Mesodermal cell (in vitro differentiated cells): Measurements from ENCODE around the gene ADAMTS14.
"Not testable (repeated sequence)": the region's sequence is repeated elsewhere in the genome, so short reads cannot be mapped to it uniquely, and the experiment has no call there.

Source experiments
- H3K27ac ChIP-seq: 2 replicates; pipeline ENCODE4 v1.7.0; 2013; ENCODE audit warnings: mild to moderate bottlenecking, low read depth, low read length, moderate library complexity; ENCODE audit not compliant: severe bottlenecking
- H3K36me3 ChIP-seq: 2 replicates; pipeline ENCODE4 v1.7.1; 2013; ENCODE audit warnings: mild to moderate bottlenecking, low read length, moderate library complexity; ENCODE audit not compliant: control insufficient read depth, insufficient read depth
- H3K4me1 ChIP-seq: one replicate; pipeline ENCODE4 v1.7.1; 2013; ENCODE audit warnings: mild to moderate bottlenecking, low read length; ENCODE audit not compliant: insufficient read depth, control insufficient read depth, poor library complexity, severe bottlenecking
- H3K4me3 ChIP-seq: 2 replicates; pipeline ENCODE4 v1.7.0; 2013; ENCODE audit warnings: low read length, control low read depth, mild to moderate bottlenecking; ENCODE audit not compliant: insufficient read depth, poor library complexity, severe bottlenecking; ENCODE audit errors: extremely low read depth
- H3K9me3 ChIP-seq: 2 replicates; pipeline ENCODE4 v1.7.1; 2013; ENCODE audit warnings: mild to moderate bottlenecking, low read length, moderate library complexity; ENCODE audit not compliant: control insufficient read depth
- WGBS, 2 experiments: methylation state at CpG; one replicate each; pipeline ENCODE4 v1.1.5; 2013; ENCODE audit warnings: missing lambda C conversion rate in 2 of 2; ENCODE audit not compliant: insufficient coverage in 2 of 2; 5-methylcytosine and 5-hydroxymethylcytosine counted together

Gene ADAMTS14

GRCh38 chr10:70644959-70645358 lies 27.3 kb upstream of the ADAMTS14 start:
- H3K4me3 ChIP-seq, H3K36me3 ChIP-seq, H3K27ac ChIP-seq, H3K4me1 ChIP-seq: not testable (repeated sequence)
- H3K9me3 ChIP-seq: peaks cover 19% of the 10 kb centered on the region
- 37 to 68% methylated on average over 3 to 5 of the region's 8 CpGs for WGBS, 2 experiments

- Histone ChIP-seq H3K9me3 (peaks cover 36% of the 10 kb centered on the region), H3K4me3 (no peak overlapping the region), H3K36me3 (no peaks in the 10 kb centered on the region), H3K4me1 (no peaks in the 10 kb centered on the region), H3K27ac (no peak overlapping the region)
- WGBS, 2 experiments: 87 to 95% methylated on average over 2 of the region's 3 CpGs
Measured at GRCh38 chr10:70647086-70647485, 25.2 kb upstream of the ADAMTS14 start.

GRCh38 chr10:70648427-70648826 lies 23.9 kb upstream of the ADAMTS14 start:
- Histone ChIP-seq H3K4me1 (no peaks in the 10 kb centered on the region), H3K36me3 (no peaks in the 10 kb centered on the region)

GRCh38 chr10:70649526-70649925 lies 22.8 kb upstream of the ADAMTS14 start:
- H3K9me3 ChIP-seq: peaks cover 36% of the 10 kb centered on the region
- no peak overlapping the region for H3K4me3 ChIP-seq
- H3K27ac ChIP-seq: no peak overlapping the region
- WGBS, 2 experiments: 84 to 91% methylated on average over 3 of the region's 4 CpGs
- no peaks in the 10 kb centered on the region for H3K36me3 ChIP-seq
- H3K4me1 ChIP-seq: no peaks in the 10 kb centered on the region

More at GRCh38 chr10:70648427-70648826, 23.9 kb upstream of the ADAMTS14 start:
- Histone ChIP-seq H3K27ac (no peak overlapping the region), H3K4me3 (no peak overlapping the region), H3K9me3 (peaks cover 36% of the 10 kb centered on the region)
- WGBS, 2 experiments: 82 to 88% methylated on average over 2 to 3 of the region's 3 CpGs

GRCh38 chr10:70650104-70650503 lies 22.2 kb upstream of the ADAMTS14 start:
- no peak overlapping the region for H3K4me3 ChIP-seq
- WGBS, 2 experiments: 75 to 89% methylated on average over 1 to 3 of the region's 3 CpGs
- no peaks in the 10 kb centered on the region for H3K36me3 ChIP-seq
- H3K4me1 ChIP-seq: no peaks in the 10 kb centered on the region
- H3K27ac ChIP-seq: no peak overlapping the region
- peaks cover 36% of the 10 kb centered on the region for H3K9me3 ChIP-seq

- Histone ChIP-seq H3K27ac (no peak overlapping the region), H3K36me3 (no peaks in the 10 kb centered on the region), H3K9me3 (peaks cover 36% of the 10 kb centered on the region), H3K4me1 (no peaks in the 10 kb centered on the region), H3K4me3 (no peak overlapping the region)
- WGBS, 2 experiments: 60 to 100% methylated on average over 1 of the region's 3 CpGs
Measured at GRCh38 chr10:70650718-70651117, 21.6 kb upstream of the ADAMTS14 start.

- H3K4me1 ChIP-seq: peaks cover under 1% of the 10 kb centered on the region
- no peaks in the 10 kb centered on the region for H3K36me3 ChIP-seq
- H3K4me3 ChIP-seq: no peak overlapping the region
- no peak overlapping the region for H3K27ac ChIP-seq
- WGBS, 2 experiments: 75 to 87% methylated on average over 1 to 5 of the region's 5 CpGs
- peaks cover 36% of the 10 kb centered on the region for H3K9me3 ChIP-seq
Measured at GRCh38 chr10:70651661-70652060, 20.6 kb upstream of the ADAMTS14 start.

GRCh38 chr10:70652761-70653657 lies 19.3 kb upstream of the ADAMTS14 start:
- H3K9me3 ChIP-seq: peaks cover 31% of the 10 kb centered on the region
- H3K4me3 ChIP-seq: no peak overlapping the region
- no peak overlapping the region for H3K27ac ChIP-seq
- WGBS, 2 experiments: 76 to 88% methylated on average over 11 to 13 of the region's 16 CpGs
- H3K4me1 ChIP-seq: peaks cover 7% of the 10 kb centered on the region
- H3K36me3 ChIP-seq: no peaks in the 10 kb centered on the region

GRCh38 chr10:70655316-70655715 lies 17.0 kb upstream of the ADAMTS14 start:
- H3K4me3 ChIP-seq: no peak overlapping the region
- H3K4me1 ChIP-seq: peaks cover 7% of the 10 kb centered on the region
- 85 to 93% methylated on average over 11 to 12 of the region's 12 CpGs for WGBS, 2 experiments
- no peak overlapping the region for H3K27ac ChIP-seq
- peaks cover 20% of the 10 kb centered on the region for H3K9me3 ChIP-seq
- no peaks in the 10 kb centered on the region for H3K36me3 ChIP-seq

GRCh38 chr10:70656489-70656888 lies 15.8 kb upstream of the ADAMTS14 start:
- H3K9me3 ChIP-seq: peaks cover 11% of the 10 kb centered on the region
- H3K36me3 ChIP-seq: no peaks in the 10 kb centered on the region
- no peak overlapping the region for H3K27ac ChIP-seq
- H3K4me3 ChIP-seq: no peak overlapping the region
- H3K4me1 ChIP-seq: peaks cover 14% of the 10 kb centered on the region
- 29 to 50% methylated on average over 2 of the region's 3 CpGs for WGBS, 2 experiments

GRCh38 chr10:70657041-70657440 lies 15.3 kb upstream of the ADAMTS14 start:
- H3K27ac ChIP-seq: no peak overlapping the region
- H3K4me1 ChIP-seq: peaks cover 17% of the 10 kb centered on the region
- H3K4me3 ChIP-seq: no peak overlapping the region
- H3K9me3 ChIP-seq: peaks cover 5% of the 10 kb centered on the region
- 82 to 100% methylated on average over 2 to 3 of the region's 6 CpGs for WGBS, 2 experiments
- no peaks in the 10 kb centered on the region for H3K36me3 ChIP-seq
